ENCODE results near the gene IFITM1.

The IFITM1 gene

GRCh38 chr11:292211-293121 is 21.4 kb upstream of the IFITM1 start:
- Histone ChIP-seq H3K4me1 (ENCODE audit: insufficient read depth, low read length) (peaks cover 3% of the 10 kb centered on the region; the same call in 1 of the 2 replicates), H3K9ac (ENCODE audit: low read depth, low read length) (no peak overlapping the region), H3K36me3 (ENCODE audit: insufficient read depth, low read depth, low read length) (peaks cover 18% of the 10 kb centered on the region), H3K27me3 (ENCODE audit: insufficient read depth, low read length) (peaks cover 13% of the 10 kb centered on the region), H3K4me3 (ENCODE audit: low read length) (no peak overlapping the region), H3K27ac (ENCODE audit: low read length) (no peak overlapping the region), H3K9me3 (ENCODE audit: insufficient read depth, low read depth, low read length) (no peaks in the 10 kb centered on the region)

GRCh38 chr11:293271-293851 is 20.5 kb upstream of the IFITM1 start:
- Histone ChIP-seq H3K4me3 (ENCODE audit: low read length) (no peak overlapping the region), H3K9ac (ENCODE audit: low read depth, low read length) (no peak overlapping the region; the same call in 1 of the 2 replicates), H3K27ac (ENCODE audit: low read length) (no peak overlapping the region), H3K27me3 (ENCODE audit: insufficient read depth, low read length) (peaks cover 4% of the 10 kb centered on the region), H3K9me3 (ENCODE audit: insufficient read depth, low read depth, low read length) (no peaks in the 10 kb centered on the region), H3K36me3 (ENCODE audit: insufficient read depth, low read depth, low read length) (peaks cover 18% of the 10 kb centered on the region), H3K4me1 (ENCODE audit: insufficient read depth, low read length) (no peaks in the 10 kb centered on the region; the same call in 1 of the 2 replicates)

- Histone ChIP-seq H3K9me3 (ENCODE audit: insufficient read depth, low read depth, low read length) (no peaks in the 10 kb centered on the region), H3K36me3 (ENCODE audit: insufficient read depth, low read depth, low read length) (peaks cover 18% of the 10 kb centered on the region), H3K27me3 (ENCODE audit: insufficient read depth, low read length) (no peaks in the 10 kb centered on the region), H3K27ac (ENCODE audit: low read length) (no peak overlapping the region), H3K4me1 (ENCODE audit: insufficient read depth, low read length) (no peaks in the 10 kb centered on the region; the same call in 1 of the 2 replicates), H3K9ac (ENCODE audit: low read depth, low read length) (no peak overlapping the region), H3K4me3 (ENCODE audit: low read length) (no peak overlapping the region)
Observed at GRCh38 chr11:293852-294661, 19.8 kb upstream of the IFITM1 start.

- Histone ChIP-seq H3K27ac (ENCODE audit: low read length) (no peak overlapping the region), H3K27me3 (ENCODE audit: insufficient read depth, low read length) (no peaks in the 10 kb centered on the region), H3K4me3 (ENCODE audit: low read length) (no peak overlapping the region), H3K9ac (ENCODE audit: low read depth, low read length) (no peak overlapping the region), H3K36me3 (ENCODE audit: insufficient read depth, low read depth, low read length) (peaks cover 18% of the 10 kb centered on the region), H3K4me1 (ENCODE audit: insufficient read depth, low read length) (no peaks in the 10 kb centered on the region; the same call in 1 of the 2 replicates), H3K9me3 (ENCODE audit: insufficient read depth, low read depth, low read length) (no peaks in the 10 kb centered on the region)
Observed at GRCh38 chr11:294780-295179, 19.1 kb upstream of the IFITM1 start.

GRCh38 chr11:295351-296170 is 18.3 kb upstream of the IFITM1 start:
- Histone ChIP-seq H3K4me1 (ENCODE audit: insufficient read depth, low read length) (peaks cover 7% of the 10 kb centered on the region), H3K4me3 (ENCODE audit: low read length) (no peak overlapping the region), H3K27me3 (ENCODE audit: insufficient read depth, low read length) (no peaks in the 10 kb centered on the region), H3K36me3 (ENCODE audit: insufficient read depth, low read depth, low read length) (peaks cover 18% of the 10 kb centered on the region), H3K9me3 (ENCODE audit: insufficient read depth, low read depth, low read length) (no peaks in the 10 kb centered on the region), H3K9ac (ENCODE audit: low read depth, low read length) (no peak overlapping the region), H3K27ac (ENCODE audit: low read length) (no peak overlapping the region)

- H3K4me1 ChIP-seq (ENCODE audit: insufficient read depth, low read length): peaks cover 9% of the 10 kb centered on the region
- H3K27ac ChIP-seq (ENCODE audit: low read length): no peak overlapping the region
- no peak overlapping the region for H3K4me3 ChIP-seq (ENCODE audit: low read length)
- peaks cover 18% of the 10 kb centered on the region for H3K36me3 ChIP-seq (ENCODE audit: insufficient read depth, low read depth, low read length)
- H3K27me3 ChIP-seq (ENCODE audit: insufficient read depth, low read length): no peaks in the 10 kb centered on the region
- no peaks in the 10 kb centered on the region for H3K9me3 ChIP-seq (ENCODE audit: insufficient read depth, low read depth, low read length)
- no peak overlapping the region for H3K9ac ChIP-seq (ENCODE audit: low read depth, low read length)
Observed at GRCh38 chr11:296171-297050, 17.4 kb upstream of the IFITM1 start.

- Histone ChIP-seq H3K4me1 (ENCODE audit: insufficient read depth, low read length) (peaks cover 9% of the 10 kb centered on the region), H3K4me3 (ENCODE audit: low read length) (no peak overlapping the region), H3K9me3 (ENCODE audit: insufficient read depth, low read depth, low read length) (no peaks in the 10 kb centered on the region), H3K36me3 (ENCODE audit: insufficient read depth, low read depth, low read length) (peaks cover 18% of the 10 kb centered on the region), H3K9ac (ENCODE audit: low read depth, low read length) (no peak overlapping the region), H3K27ac (ENCODE audit: low read length) (no peak overlapping the region), H3K27me3 (ENCODE audit: insufficient read depth, low read length) (no peaks in the 10 kb centered on the region)
Observed at GRCh38 chr11:297051-297585, 16.7 kb upstream of the IFITM1 start.

GRCh38 chr11:297586-298405 is 16.0 kb upstream of the IFITM1 start:
- H3K9ac ChIP-seq (ENCODE audit: low read depth, low read length): no peak overlapping the region
- H3K4me1 ChIP-seq (ENCODE audit: insufficient read depth, low read length): peaks cover 9% of the 10 kb centered on the region
- no peaks in the 10 kb centered on the region for H3K27me3 ChIP-seq (ENCODE audit: insufficient read depth, low read length)
- H3K27ac ChIP-seq (ENCODE audit: low read length): no peak overlapping the region
- H3K4me3 ChIP-seq (ENCODE audit: low read length): no peak overlapping the region
- peaks cover 15% of the 10 kb centered on the region for H3K36me3 ChIP-seq (ENCODE audit: insufficient read depth, low read depth, low read length)
- H3K9me3 ChIP-seq (ENCODE audit: insufficient read depth, low read depth, low read length): no peaks in the 10 kb centered on the region

- no peak overlapping the region for H3K4me3 ChIP-seq (ENCODE audit: low read length)
- no peaks in the 10 kb centered on the region for H3K27me3 ChIP-seq (ENCODE audit: insufficient read depth, low read length)
- no peaks in the 10 kb centered on the region for H3K9me3 ChIP-seq (ENCODE audit: insufficient read depth, low read depth, low read length)
- peaks cover 11% of the 10 kb centered on the region for H3K36me3 ChIP-seq (ENCODE audit: insufficient read depth, low read depth, low read length)
- H3K9ac ChIP-seq (ENCODE audit: low read depth, low read length): no peak overlapping the region
- H3K27ac ChIP-seq (ENCODE audit: low read length): no peak overlapping the region
- H3K4me1 ChIP-seq (ENCODE audit: insufficient read depth, low read length): peaks cover 9% of the 10 kb centered on the region
Observed at GRCh38 chr11:298406-299065, 15.3 kb upstream of the IFITM1 start.

Measured in iPS-20b (cell line).